Non-pigmented ciliary epithelial cell (primary cell): ENCODE measurements around the gene PHLPP1.
A peak's percentile ranks its signal among the peaks of the same experiment; 100 is the strongest.

Experiments
- DNase-seq: peaks from one replicate; pipeline ENCODE4 v3.0.0-alpha.2; 2010; ENCODE audit warnings: low read depth

The PHLPP1 gene

GRCh38 chr18:62850619-62851306 is 135.4 kb downstream of the PHLPP1 start:
- DNase-seq: no peak

GRCh38 chr18:62852851-62853250 is 137.5 kb downstream of the PHLPP1 start:
- no peak for DNase-seq

- DNase-seq: no peak
Observed at GRCh38 chr18:62856294-62856693, 141.0 kb downstream of the PHLPP1 start.

- no peak for DNase-seq
Observed at GRCh38 chr18:62857263-62857976, 142.1 kb downstream of the PHLPP1 start.

- DNase-seq: no peak
Observed at GRCh38 chr18:62860062-62860461, 144.7 kb downstream of the PHLPP1 start.

GRCh38 chr18:62862466-62862865 is 147.1 kb downstream of the PHLPP1 start:
- no peak for DNase-seq

- peak; percentile 68 for DNase-seq
Observed at GRCh38 chr18:62863579-62864001, 148.2 kb downstream of the PHLPP1 start.

GRCh38 chr18:62865498-62865897 is 150.2 kb downstream of the PHLPP1 start:
- no peak for DNase-seq

GRCh38 chr18:62867534-62867933 is 152.2 kb downstream of the PHLPP1 start:
- no peak for DNase-seq

- no peak for DNase-seq
Observed at GRCh38 chr18:62868645-62869044, 153.3 kb downstream of the PHLPP1 start.

GRCh38 chr18:62870643-62871042 is 155.3 kb downstream of the PHLPP1 start:
- no peak for DNase-seq

- DNase-seq: no peak
Observed at GRCh38 chr18:62875323-62875722, 160.0 kb downstream of the PHLPP1 start.

GRCh38 chr18:62876111-62876510 is 160.8 kb downstream of the PHLPP1 start:
- no peak for DNase-seq

GRCh38 chr18:62876828-62877227 is 161.5 kb downstream of the PHLPP1 start:
- DNase-seq: no peak

GRCh38 chr18:62877411-62878221 is 162.3 kb downstream of the PHLPP1 start:
- no peak for DNase-seq

- no peak for DNase-seq
Observed at GRCh38 chr18:62878305-62878704, 163.0 kb downstream of the PHLPP1 start.

GRCh38 chr18:62880034-62880433 is 164.7 kb downstream of the PHLPP1 start:
- no peak for DNase-seq

GRCh38 chr18:62880673-62881364 is 165.5 kb downstream of the PHLPP1 start:
- DNase-seq: no peak

- DNase-seq: peak; percentile 90
Observed at GRCh38 chr18:62881509-62882016, 166.2 kb downstream of the PHLPP1 start.

GRCh38 chr18:62883937-62884735 is 168.8 kb downstream of the PHLPP1 start:
- DNase-seq: no peak

- DNase-seq: no peak
Observed at GRCh38 chr18:62885804-62886203, 170.5 kb downstream of the PHLPP1 start.
